Amygdala (tissue), 56 donors: Measurements from ENCODE around the gene ZNF891.

Source experiments
- DNase-seq, 56 donors: peaks; one replicate each; lab custom pipeline; 2025; lab: John Stamatoyannopoulos, UW

ZNF891 gene

DNA sequence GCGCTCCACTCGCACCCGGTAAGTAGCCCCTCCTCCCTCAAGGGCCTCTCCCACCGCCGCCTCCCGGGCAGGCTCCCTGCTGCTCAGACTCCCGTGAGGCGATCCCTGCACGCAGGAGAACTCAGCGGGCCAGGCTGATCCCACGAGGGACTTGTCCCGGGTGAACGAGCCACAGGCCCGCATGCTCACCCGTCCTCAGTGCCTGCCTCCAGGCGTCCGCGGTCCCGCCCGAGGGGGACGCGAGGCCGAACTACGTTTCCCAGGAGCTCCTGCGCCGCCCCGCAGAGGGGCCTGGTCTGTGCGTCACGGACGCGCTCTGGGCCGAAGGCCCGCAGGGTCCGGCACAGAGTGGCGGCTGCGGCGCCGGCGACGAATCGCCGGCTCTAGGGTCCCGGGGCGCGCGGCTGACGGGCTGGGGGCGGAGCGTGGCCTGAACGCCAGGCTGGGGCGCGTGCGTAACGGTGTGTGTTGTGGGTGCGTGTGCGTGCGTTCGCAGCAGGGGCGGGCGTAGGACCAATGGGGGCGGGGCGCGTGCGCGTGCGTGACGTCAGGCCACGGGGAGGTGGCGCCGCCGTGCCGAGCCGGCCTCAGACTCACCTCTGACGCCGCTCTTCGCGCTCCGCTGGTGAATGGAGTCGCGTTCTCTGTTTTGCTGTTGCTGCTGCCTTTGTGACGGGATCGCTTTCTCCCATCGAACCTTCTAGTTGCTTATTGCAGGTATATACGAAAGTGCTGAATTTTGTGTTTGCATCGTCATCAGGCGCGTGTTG lies at the start of gene ZNF891, which contains the start of gene ZNF10:
ZNF891 (minus strand) TSS at position 237 of the 770 bp plus-strand sequence. CDS start 8,356 bp downstream, outside the sequence.
ZNF10 (plus strand) TSS at position 590 of the 770 bp plus-strand sequence. CDS start 13,866 bp downstream, outside the sequence.
- peak; percentile 66 to 97 (median 91) for DNase-seq

GRCh38 chr12:133174901-133175300 lies 44.8 kb upstream of the ZNF891 start:
- no peak for DNase-seq

DNA sequence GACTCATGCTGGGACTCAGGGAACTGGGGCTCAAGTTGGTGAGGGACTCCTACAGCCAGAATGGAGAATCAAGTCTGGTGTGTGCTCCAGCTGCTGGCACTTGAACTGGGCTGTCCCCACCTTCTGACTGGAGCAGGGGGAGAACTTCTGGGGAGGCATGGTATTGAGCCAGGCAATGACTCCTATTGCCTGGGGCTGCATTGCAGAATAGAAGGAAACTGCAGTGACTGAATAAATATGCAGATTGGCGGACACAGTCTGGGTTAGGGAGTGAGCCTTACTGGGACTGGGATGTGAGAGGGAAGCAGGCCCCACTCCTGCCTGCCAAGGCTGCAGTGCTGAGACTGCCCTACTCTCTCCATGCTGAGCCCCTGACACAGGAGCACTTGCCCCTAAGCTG lies 42.4 kb upstream of the ZNF891 start:
- DNase-seq = no peak

- DNase-seq = no peak
These were observed 35.7 kb upstream of the ZNF891 start for GRCh38 chr12:133165776-133166175.

DNA sequence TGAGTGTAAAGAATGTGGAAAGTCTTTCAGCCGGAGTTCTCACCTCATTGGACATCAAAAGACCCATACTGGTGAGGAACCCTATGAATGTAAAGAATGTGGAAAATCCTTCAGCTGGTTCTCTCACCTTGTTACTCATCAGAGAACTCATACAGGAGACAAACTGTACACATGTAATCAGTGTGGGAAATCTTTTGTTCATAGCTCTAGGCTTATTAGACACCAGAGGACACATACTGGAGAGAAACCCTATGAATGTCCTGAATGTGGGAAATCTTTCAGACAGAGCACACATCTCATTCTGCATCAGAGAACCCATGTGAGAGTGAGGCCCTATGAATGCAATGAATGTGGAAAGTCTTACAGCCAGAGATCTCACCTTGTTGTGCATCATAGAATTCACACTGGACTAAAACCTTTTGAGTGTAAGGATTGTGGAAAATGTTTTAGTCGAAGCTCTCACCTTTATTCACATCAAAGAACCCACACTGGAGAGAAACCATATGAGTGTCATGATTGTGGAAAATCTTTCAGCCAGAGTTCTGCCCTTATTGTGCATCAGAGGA lies 26.1 kb upstream of the ZNF891 start:
- no peak for DNase-seq

GRCh38 chr12:133145981-133146380 lies 15.9 kb upstream of the ZNF891 start:
- DNase-seq = no peak

- DNase-seq = no peak
These were observed 5.7 kb upstream of the ZNF891 start for GRCh38 chr12:133135747-133136146.

GRCh38 chr12:133130808-133131128 lies 694 bp upstream of the ZNF891 start:
- peak in 25 of 56 donors; percentile 8 to 69 (median 40) for DNase-seq

- DNase-seq = peak in 1 of 56 donors; percentile 58
These were observed 571 bp downstream of the ZNF891 start for GRCh38 chr12:133129368-133130037.

- no peak for DNase-seq
These were observed 5.4 kb downstream of the ZNF891 start for GRCh38 chr12:133124674-133125073.

DNA sequence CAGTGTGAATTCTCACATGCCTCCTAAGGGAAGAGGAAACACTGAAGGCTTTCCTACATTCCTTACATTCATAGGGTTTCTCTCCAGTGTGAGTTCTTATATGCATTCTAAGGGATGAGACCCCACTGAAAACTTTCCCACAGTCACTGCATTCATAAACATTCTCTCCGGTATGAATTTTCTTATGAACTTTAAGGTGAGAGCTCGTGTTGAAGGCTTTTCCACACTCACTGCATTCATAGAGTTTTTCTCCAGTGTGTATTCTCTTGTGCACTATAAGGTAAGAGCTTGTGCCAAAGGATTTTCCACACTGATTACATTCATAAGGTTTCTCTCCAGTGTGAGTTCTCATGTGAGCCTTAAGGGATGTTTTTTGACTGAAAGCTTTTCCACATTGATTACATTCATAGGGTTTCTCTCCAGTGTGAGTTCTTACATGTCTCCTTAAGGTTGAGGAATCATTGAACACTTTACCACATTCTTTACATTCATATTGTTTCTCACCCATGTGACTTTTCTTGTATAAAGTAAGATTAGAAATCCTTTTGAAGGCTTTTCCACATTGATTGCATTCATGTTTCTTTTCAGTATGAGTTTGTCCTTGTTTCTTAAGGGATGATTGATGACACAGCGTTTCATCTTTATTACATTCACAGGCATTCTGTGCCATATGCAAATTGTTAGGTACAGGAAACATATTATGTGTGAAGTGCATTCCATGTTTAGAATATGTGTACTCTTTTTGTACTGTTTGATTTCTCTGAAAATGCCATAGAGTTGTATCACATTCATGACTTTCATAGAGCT lies 9.5 kb downstream of the ZNF891 start:
- DNase-seq = no peak

DNA sequence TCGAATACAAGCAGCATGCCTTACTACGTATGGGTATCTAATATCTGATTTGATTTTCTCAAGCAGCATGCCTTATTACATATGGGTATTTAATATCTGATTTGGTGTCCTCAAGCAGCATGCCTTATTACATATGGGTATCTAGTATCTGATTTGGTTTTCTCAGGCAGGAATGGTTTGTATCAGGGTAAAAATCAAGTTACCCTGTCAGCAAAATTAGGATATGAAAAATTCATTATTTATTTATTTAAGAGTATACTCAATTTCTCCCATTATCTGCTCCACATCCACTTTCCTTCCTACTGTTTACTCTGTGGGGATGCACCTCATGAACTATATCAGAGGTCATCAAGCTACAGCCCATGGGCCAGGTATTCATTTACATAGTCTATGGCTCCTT lies 21.9 kb downstream of the ZNF891 start:
- DNase-seq = no peak

DNA sequence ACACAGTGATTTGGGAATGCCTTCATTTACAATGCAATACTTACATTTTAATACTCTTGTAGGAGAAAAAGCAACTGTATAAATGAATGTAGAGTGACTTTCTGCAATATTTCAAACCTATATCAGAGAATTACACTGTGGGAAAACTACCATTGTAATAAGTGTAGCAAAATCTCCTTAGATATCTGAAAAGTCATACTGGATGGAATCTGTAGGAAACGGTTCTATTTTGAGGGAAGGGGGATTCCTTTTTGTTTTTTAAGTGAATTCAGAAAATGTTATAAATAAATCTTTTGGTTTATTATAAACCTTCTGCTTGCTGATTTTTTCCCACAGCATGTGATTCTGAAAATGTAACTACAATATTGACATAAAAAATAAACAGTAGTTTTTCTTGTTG lies 23.0 kb downstream of the ZNF891 start:
- no peak for DNase-seq

DNA sequence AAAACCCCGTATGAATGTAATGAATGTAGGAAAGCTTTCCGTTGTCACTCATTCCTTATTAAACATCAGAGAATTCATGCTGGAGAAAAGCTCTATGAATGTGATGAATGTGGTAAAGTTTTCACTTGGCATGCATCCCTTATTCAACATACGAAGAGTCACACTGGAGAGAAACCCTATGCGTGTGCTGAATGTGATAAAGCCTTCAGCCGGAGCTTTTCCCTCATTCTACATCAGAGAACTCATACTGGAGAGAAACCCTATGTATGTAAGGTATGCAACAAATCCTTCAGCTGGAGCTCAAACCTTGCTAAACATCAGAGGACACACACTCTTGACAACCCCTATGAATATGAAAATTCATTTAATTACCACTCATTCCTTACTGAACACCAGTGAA lies 23.8 kb downstream of the ZNF891 start:
- no peak for DNase-seq

DNA sequence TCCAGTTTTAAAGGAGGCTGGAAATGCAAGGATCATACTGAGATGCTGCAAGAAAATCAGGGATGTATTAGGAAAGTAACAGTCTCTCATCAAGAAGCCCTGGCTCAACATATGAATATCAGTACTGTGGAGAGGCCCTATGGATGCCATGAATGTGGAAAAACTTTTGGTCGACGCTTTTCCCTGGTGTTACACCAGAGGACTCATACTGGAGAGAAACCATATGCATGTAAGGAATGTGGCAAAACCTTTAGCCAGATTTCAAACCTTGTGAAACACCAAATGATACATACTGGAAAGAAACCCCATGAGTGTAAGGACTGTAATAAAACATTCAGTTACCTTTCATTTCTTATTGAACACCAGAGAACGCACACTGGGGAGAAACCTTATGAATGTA lies 24.5 kb downstream of the ZNF891 start:
- no peak for DNase-seq

DNA sequence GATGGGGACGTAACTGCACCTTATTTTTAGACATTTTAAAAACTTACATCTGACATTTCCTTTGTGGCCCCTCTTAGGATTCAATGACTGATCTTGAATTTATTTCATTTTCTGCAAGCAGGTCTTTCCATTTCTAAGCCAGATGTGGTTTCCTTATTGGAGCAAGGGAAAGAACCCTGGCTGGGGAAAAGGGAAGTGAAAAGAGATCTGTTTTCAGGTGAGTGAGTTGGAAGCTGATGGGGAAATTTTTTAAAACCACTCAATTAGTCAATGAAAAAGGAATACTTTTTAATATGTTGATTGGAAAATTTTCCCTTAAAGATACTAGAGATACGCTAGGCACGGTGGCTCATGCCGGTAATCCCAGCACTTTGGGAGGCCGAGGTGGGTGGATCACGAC lies 46.7 kb downstream of the ZNF891 start:
- no peak for DNase-seq

- DNase-seq = no peak
These were observed 48.8 kb downstream of the ZNF891 start for GRCh38 chr12:133081159-133081780.

GRCh38 chr12:133080368-133081158 lies 49.5 kb downstream of the ZNF891 start, which contains the start of gene ZNF140:
ZNF140 (plus strand) TSS chr12:133080923; CDS start chr12:133081321, 398 bp downstream.
- DNase-seq = peak; percentile 95 to 100 (median 98)

- peak; percentile 95 to 100 (median 99) for DNase-seq
These were observed 50.1 kb downstream of the ZNF891 start for GRCh38 chr12:133080026-133080367.
